Spleen (tissue), 7 donors: ENCODE data around the gene FHIT.

Source experiments
- POLR2AphosphoS5 ChIP-seq, 3 donors: sonication (generic); formaldehyde crosslinking; IDR thresholded peaks; one replicate each; pipeline ENCODE4 v1.5.1; 2017; ENCODE audit warnings: antibody characterized with exemption in 3 of 3
- TF ChIP-seq, protein P1 (sequence below), 11 experiments: fragments of 200-600 bp in 7 of 11; fragments of 450-650 bp in 4 of 11; sonication (generic) in 4 of 11; IDR thresholded peaks in 8 of 11; conservative IDR thresholded peaks in 3 of 11; 1 replicate in 7 of 11; 2 replicates in 4 of 11; pipeline versions ENCODE4 v1.4.0 to v1.8.0; 2016 to 2021; ENCODE audit warnings: antibody characterized with exemption in 11 of 11, inconsistent platforms in 4 of 11, mild to moderate bottlenecking in 1 of 11
- donor health status: DM: no; HTN: no; CAD: no; lungs with moderate emphysema.
- donor health status: DM: no; HTN: no; CAD: no.
- donor health status: DM: no; HTN: no; CAD: no.

DNA sequence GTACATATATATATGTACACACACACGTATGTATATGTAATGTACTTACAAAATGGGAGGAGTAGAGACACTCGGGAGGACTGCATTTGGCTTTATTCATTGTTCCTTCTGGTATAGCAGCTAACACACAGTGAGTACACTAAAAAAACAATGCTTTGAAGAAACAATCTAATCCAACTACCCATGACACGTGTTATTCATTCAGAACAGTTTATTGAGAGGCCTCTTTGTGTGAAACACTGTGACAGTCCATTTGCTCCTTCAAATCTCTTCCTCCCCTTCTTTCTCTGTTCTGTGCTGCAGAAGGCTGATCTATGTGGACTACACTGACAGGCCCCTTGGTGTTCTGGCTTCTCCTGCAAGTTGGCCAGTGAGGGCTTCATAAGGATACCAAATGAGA is 1125.6 kb downstream of the FHIT start:
- TF ChIP-seq, protein P1, sequence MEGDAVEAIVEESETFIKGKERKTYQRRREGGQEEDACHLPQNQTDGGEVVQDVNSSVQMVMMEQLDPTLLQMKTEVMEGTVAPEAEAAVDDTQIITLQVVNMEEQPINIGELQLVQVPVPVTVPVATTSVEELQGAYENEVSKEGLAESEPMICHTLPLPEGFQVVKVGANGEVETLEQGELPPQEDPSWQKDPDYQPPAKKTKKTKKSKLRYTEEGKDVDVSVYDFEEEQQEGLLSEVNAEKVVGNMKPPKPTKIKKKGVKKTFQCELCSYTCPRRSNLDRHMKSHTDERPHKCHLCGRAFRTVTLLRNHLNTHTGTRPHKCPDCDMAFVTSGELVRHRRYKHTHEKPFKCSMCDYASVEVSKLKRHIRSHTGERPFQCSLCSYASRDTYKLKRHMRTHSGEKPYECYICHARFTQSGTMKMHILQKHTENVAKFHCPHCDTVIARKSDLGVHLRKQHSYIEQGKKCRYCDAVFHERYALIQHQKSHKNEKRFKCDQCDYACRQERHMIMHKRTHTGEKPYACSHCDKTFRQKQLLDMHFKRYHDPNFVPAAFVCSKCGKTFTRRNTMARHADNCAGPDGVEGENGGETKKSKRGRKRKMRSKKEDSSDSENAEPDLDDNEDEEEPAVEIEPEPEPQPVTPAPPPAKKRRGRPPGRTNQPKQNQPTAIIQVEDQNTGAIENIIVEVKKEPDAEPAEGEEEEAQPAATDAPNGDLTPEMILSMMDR (IDR thresholded peaks at IDR 0.05 in 8 of 11, conservative IDR thresholded peaks at IDR 0.05 in 3 of 11): no peak
- no peak for TF ChIP-seq POLR2AphosphoS5 (IDR thresholded peaks at IDR 0.05)
